KOPT-K1 (cell line): Measurements from ENCODE around the gene PRRC2B.
"Not testable (repeated sequence)": the region's sequence is repeated elsewhere in the genome, so short reads cannot be mapped to it uniquely, and the experiment has no call there.

Experiments
- H3K27ac ChIP-seq: fragments of 200-600 bp; sonication (generic); 2 replicates; pipeline ENCODE4 v1.5.1; 2016; ENCODE audit warnings: antibody characterized with exemption, mild to moderate bottlenecking, low read depth, low read length; ENCODE audit not compliant: poor library complexity, severe bottlenecking
- H3K36me3 ChIP-seq: fragments of 200-600 bp; sonication (generic); 2 replicates; pipeline ENCODE4 v1.5.1; 2017; ENCODE audit warnings: antibody characterized with exemption, mild to moderate bottlenecking, low read length, moderate library complexity; ENCODE audit not compliant: insufficient read depth
- H3K9me3 ChIP-seq: fragments of 200-600 bp; sonication (generic); 2 replicates; pipeline ENCODE4 v1.5.1; 2017; ENCODE audit warnings: antibody characterized with exemption, low read length, mild to moderate bottlenecking; ENCODE audit not compliant: insufficient read depth, poor library complexity, severe bottlenecking

The PRRC2B gene

DNA sequence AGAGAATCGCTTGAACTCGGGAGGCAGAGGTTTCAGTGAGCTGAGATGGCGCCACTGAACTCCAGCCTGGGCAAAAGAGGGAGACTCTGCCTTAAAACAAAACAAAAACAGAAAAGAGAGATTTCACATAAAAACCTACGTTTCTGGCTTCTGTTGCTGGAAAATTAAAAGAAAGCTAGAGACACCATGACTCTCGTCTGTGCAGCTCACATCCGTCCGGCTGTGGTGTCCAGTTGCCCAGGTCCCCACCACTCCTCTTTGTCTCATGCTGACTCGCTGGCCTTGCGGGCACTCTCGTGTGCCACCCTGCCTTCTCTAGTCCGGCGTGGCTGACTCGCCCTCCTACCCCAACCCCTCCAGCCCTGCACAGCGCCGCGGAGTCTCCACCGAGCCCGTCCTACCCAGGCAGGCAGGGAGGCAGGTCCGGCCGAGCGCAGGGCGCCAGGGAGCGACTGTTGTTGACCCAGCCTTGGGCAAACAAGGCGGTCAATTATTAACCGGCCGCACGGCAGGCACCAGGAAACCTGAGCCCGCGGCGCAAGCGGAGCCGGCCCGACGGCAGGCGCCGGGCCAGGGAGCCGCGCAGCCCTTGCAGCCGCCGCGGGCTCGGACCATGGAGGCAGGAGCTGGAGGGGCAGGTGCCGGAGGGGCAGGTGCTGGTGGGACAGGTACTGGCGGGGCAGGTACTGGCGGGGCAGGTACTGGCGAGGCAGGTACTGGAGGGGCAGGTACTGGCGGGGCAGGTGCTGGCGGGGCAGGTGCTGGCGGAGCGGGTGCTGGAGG lies 151.3 kb downstream of the PRRC2B start, which contains the start of gene PRRT1B:
Gene PRRT1B (plus strand): TSS at position 521 of the 783 bp plus-strand sequence. CDS start 93 bp downstream, at position 614.
- H3K9me3 ChIP-seq: peaks cover 24% of the 10 kb centered on the region
- no peaks in the 10 kb centered on the region for H3K36me3 ChIP-seq
- H3K27ac ChIP-seq: no peak within 1 kb of the TSS

GRCh38 chr9:131545786-131546335 lies 152.0 kb downstream of the PRRC2B start:
- Histone ChIP-seq H3K9me3 (peaks cover 24% of the 10 kb centered on the region), H3K36me3 (no peaks in the 10 kb centered on the region), H3K27ac (no peak overlapping the region)

DNA sequence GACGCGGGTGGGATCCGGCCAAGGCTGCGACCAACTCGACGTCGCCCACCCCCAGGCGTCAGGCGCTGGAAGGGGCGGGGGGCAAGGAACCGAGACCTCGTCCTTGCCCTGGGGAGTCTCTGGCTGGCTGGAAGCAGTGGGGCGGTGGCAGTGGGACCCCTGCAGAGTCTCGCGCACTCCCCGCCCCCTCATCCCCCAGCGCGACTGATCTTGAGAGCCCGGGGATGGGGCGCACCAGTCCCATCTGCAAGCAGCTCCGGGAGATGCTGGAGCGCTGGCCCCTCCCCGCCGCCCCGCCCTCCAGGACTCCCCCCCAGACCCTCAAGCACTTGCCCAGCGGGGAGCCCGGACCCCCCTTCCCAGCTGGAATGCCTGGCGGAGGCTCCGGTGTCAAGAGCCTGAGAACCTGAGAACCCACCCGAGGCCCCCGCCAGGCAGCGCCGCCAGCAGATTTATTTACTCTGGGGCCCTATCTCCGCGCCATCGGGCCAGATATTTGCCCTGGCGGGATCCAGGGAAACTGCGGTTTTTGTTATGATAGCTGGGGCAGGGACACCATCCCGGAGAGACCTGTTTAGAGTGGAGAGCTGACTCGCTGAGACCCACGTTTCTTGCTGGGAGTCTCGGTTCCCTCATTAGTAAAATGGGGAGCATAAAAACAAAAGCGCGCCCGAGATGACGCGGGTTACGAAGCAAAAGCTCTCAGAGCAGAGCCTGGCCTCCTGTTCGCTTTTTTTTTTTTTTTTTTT lies 152.6 kb downstream of the PRRC2B start:
- H3K9me3 ChIP-seq: peaks cover 24% of the 10 kb centered on the region
- no peaks in the 10 kb centered on the region for H3K36me3 ChIP-seq
- no peak overlapping the region for H3K27ac ChIP-seq

GRCh38 chr9:131549186-131549585 lies 155.3 kb downstream of the PRRC2B start:
- not testable (repeated sequence) for H3K9me3 ChIP-seq, H3K36me3 ChIP-seq, H3K27ac ChIP-seq
